Measurements from ENCODE around the gene NGEF. TPM values are rescaled to one million over a fixed set of nuclear protein-coding genes. Genes with fewer than 3 reads are reported as not detected.

NGEF gene
- total and polyA plus RNA-seq, 9 of the 15 experiments (the other 6 are each of a cell fraction or from before 2014, with no cell fraction given), result 0.07 to 0.17 (median 0.09) TPM; not detected in 6

DNA sequence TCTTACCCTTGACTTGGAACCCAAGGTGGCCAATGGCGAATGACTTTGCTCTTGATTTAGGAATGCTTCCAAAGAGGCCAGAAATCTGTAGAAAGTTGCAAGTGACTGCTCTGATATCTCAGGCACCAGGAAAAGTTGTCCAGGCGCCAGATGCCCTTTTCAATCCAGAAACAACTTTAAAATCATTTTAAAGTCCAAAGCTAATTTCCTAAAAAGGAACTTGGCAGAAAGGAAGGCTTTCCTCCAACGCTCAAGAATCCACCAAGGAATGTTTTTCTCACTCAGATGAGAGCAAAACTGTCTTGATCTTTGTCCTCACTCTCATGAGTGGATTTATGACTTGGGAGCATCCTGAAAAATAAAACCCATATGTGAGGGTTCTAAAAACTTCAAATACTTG, 5.3 kb downstream of the NGEF start:
- ChIA-PET CTCF (ENCODE audit: low intra/inter-chr PET ratio) (no interaction called here), POLR2A (no interaction called here)
- no peaks in the 10 kb centered on the region for H3K79me2 ChIP-seq (ENCODE audit: control insufficient read depth, insufficient read depth, low read length)
- H3K36me3 ChIP-seq (ENCODE audit: control insufficient read depth, insufficient read depth, low read length), result no peaks in the 10 kb centered on the region
- no peak overlapping the region for H2AFZ ChIP-seq (ENCODE audit: low read depth, low read length)
- H3K9me1 ChIP-seq (ENCODE audit: control insufficient read depth, insufficient read depth, low read length), result no peaks in the 10 kb centered on the region
- H4K20me1 ChIP-seq (replicated peaks; ENCODE audit: control insufficient read depth, insufficient read depth, low read length), result no peaks in the 10 kb centered on the region
- intact Hi-C loops (cut with micrococcal nuclease), result no loop called here
- ATAC-seq, result no peak
- in situ Hi-C loops (cut with MboI), result no loop called here
- H3K4me2 ChIP-seq (ENCODE audit: insufficient read depth, low read length), result no peak overlapping the region
- no peak overlapping the region for H3K4me3 ChIP-seq
- no peaks in the 10 kb centered on the region; a peak in 1 of 5 replicates for H3K4me1 ChIP-seq (replicated peaks in 1 of 2; ENCODE audit: control insufficient read depth in 2 of 2, insufficient read depth in 2 of 2, low read length in 2 of 2)
- FAIRE-seq, result no peak
- H3K9ac ChIP-seq (ENCODE audit: insufficient read depth in 1 of 2, low read depth in 2 of 2, low read length in 2 of 2), result no peak overlapping the region
- TF ChIP-seq SMARCA5 (IDR thresholded peaks at IDR 0.05), result no peak
- TF ChIP-seq, protein P1, sequence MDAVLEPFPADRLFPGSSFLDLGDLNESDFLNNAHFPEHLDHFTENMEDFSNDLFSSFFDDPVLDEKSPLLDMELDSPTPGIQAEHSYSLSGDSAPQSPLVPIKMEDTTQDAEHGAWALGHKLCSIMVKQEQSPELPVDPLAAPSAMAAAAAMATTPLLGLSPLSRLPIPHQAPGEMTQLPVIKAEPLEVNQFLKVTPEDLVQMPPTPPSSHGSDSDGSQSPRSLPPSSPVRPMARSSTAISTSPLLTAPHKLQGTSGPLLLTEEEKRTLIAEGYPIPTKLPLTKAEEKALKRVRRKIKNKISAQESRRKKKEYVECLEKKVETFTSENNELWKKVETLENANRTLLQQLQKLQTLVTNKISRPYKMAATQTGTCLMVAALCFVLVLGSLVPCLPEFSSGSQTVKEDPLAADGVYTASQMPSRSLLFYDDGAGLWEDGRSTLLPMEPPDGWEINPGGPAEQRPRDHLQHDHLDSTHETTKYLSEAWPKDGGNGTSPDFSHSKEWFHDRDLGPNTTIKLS (IDR thresholded peaks at IDR 0.05; ENCODE audit: borderline replicate concordance, low read depth), result no peak
- H3K9me3 ChIP-seq (replicated peaks; ENCODE audit: control insufficient read depth, insufficient read depth, low read depth, low read length), result no peaks in the 10 kb centered on the region
- WGBS (ENCODE audit: insufficient coverage, low coverage, missing lambda C conversion rate), result 0% methylated on average over 3 of the region's 3 CpGs
- no TSS peak for BruUV-seq (replicated peaks)
- H3K27ac ChIP-seq (ENCODE audit: extremely low read depth, low read depth, low read length), result no peak overlapping the region
- H3K27me3 ChIP-seq (ENCODE audit: control insufficient read depth in 2 of 2, insufficient read depth in 2 of 2, low read length in 2 of 2), result peaks cover 0 to 39% of the 10 kb centered on the region in 2 experiments; a peak in 2 of 5 replicates
- no peak for DNase-seq (ENCODE audit: extremely low read depth in 1 of 4, low spot score in 3 of 4)

DNA sequence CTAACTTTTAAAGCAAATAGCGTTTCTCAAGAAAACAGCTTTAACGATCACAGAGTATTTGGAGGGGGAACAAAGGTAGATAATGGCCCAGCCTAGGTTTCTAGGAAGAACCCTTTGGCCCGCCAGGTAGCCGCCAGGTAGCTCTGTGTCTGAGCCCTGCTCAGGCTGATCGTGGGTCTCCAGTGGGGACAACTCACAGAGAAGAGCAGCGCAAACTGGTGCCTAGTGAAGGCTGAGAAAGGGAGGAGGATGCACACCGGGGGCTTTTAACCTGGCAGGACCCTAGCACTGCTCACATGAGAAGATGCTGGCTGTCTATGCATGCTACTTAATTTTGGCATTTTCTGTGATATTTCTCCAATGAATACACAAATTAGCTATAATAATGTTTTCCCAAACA, 5.8 kb downstream of the NGEF start:
- H2AFZ ChIP-seq (ENCODE audit: low read depth, low read length), result no peak overlapping the region
- no peak overlapping the region for H3K4me3 ChIP-seq
- H3K4me2 ChIP-seq (ENCODE audit: insufficient read depth, low read length), result no peak overlapping the region
- no peaks in the 10 kb centered on the region for H3K9me1 ChIP-seq (ENCODE audit: control insufficient read depth, insufficient read depth, low read length)
- DNase-seq (ENCODE audit: extremely low read depth in 1 of 4, low spot score in 3 of 4), result no peak
- 3% methylated on average over 6 of the region's 7 CpGs for WGBS (ENCODE audit: insufficient coverage, low coverage, missing lambda C conversion rate)
- H3K9ac ChIP-seq (ENCODE audit: insufficient read depth in 1 of 2, low read depth in 2 of 2, low read length in 2 of 2), result no peak overlapping the region
- POLR2A ChIA-PET, result interaction anchor here (0.6 kb wide), 1 partner anchor 242 kb away, joined by 3 read pairs; no protein-coding TSS in a partner anchor
- no peaks in the 10 kb centered on the region for H3K36me3 ChIP-seq (ENCODE audit: control insufficient read depth, insufficient read depth, low read length)
- in situ Hi-C loops (cut with MboI), result no loop called here
- no peaks in the 10 kb centered on the region for H3K9me3 ChIP-seq (replicated peaks; ENCODE audit: control insufficient read depth, insufficient read depth, low read depth, low read length)
- no peaks in the 10 kb centered on the region for H3K79me2 ChIP-seq (ENCODE audit: control insufficient read depth, insufficient read depth, low read length)
- no peaks in the 10 kb centered on the region; a peak in 1 of 5 replicates for H3K4me1 ChIP-seq (replicated peaks in 1 of 2; ENCODE audit: control insufficient read depth in 2 of 2, insufficient read depth in 2 of 2, low read length in 2 of 2)
- H4K20me1 ChIP-seq (replicated peaks; ENCODE audit: control insufficient read depth, insufficient read depth, low read length), result no peaks in the 10 kb centered on the region
- peaks cover 0 to 39% of the 10 kb centered on the region in 2 experiments; a peak in 2 of 5 replicates for H3K27me3 ChIP-seq (ENCODE audit: control insufficient read depth in 2 of 2, insufficient read depth in 2 of 2, low read length in 2 of 2)
- BruUV-seq (replicated peaks), result no TSS peak
- H3K27ac ChIP-seq (ENCODE audit: extremely low read depth, low read depth, low read length), result no peak overlapping the region
- no peak for FAIRE-seq
- CTCF ChIA-PET (ENCODE audit: low intra/inter-chr PET ratio), result no interaction called here
- ATAC-seq, result no peak
- intact Hi-C loops (cut with micrococcal nuclease), result no loop called here
- TF ChIP-seq STAG1 (CRISPR knock-in tag; IDR thresholded peaks at IDR 0.05; ENCODE audit: borderline replicate concordance) (no peak), CEBPG (CRISPR knock-in tag; IDR thresholded peaks at IDR 0.05) (no peak), CEBPG (tag; conservative IDR thresholded peaks at IDR 0.05 in 1 of 2, IDR thresholded peaks at IDR 0.05 in 1 of 2) (no peak), ZKSCAN1 (IDR thresholded peaks at IDR 0.05; ENCODE audit: low read depth, low read length) (no peak), HDAC1 (IDR thresholded peaks at IDR 0.05) (no peak), KLF16 (IDR thresholded peaks at IDR 0.05) (no peak), POU5F1 (IDR thresholded peaks at IDR 0.05; ENCODE audit: borderline replicate concordance, low read depth, low read length, partially characterized antibody) (no peak)
- TF ChIP-seq, protein P2, sequence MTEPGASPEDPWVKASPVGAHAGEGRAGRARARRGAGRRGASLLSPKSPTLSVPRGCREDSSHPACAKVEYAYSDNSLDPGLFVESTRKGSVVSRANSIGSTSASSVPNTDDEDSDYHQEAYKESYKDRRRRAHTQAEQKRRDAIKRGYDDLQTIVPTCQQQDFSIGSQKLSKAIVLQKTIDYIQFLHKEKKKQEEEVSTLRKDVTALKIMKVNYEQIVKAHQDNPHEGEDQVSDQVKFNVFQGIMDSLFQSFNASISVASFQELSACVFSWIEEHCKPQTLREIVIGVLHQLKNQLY (CRISPR knock-in tag; conservative IDR thresholded peaks at IDR 0.05), result no peak

All from K562 (cell line).